Activated CD4-positive, CD25-positive, alpha-beta regulatory T cell (primary cell): Measurements from ENCODE around the gene USP49.
A peak's percentile ranks its signal among the peaks of the same experiment; 100 is the strongest.
"Not testable (repeated sequence)": the region's sequence is repeated elsewhere in the genome, so short reads cannot be mapped to it uniquely, and the experiment has no call there.

ENCODE experiments used
- DNase-seq, 4 experiments: peaks; one replicate each; lab custom pipeline; 2025; lab: John Stamatoyannopoulos, UW

Gene USP49

DNA sequence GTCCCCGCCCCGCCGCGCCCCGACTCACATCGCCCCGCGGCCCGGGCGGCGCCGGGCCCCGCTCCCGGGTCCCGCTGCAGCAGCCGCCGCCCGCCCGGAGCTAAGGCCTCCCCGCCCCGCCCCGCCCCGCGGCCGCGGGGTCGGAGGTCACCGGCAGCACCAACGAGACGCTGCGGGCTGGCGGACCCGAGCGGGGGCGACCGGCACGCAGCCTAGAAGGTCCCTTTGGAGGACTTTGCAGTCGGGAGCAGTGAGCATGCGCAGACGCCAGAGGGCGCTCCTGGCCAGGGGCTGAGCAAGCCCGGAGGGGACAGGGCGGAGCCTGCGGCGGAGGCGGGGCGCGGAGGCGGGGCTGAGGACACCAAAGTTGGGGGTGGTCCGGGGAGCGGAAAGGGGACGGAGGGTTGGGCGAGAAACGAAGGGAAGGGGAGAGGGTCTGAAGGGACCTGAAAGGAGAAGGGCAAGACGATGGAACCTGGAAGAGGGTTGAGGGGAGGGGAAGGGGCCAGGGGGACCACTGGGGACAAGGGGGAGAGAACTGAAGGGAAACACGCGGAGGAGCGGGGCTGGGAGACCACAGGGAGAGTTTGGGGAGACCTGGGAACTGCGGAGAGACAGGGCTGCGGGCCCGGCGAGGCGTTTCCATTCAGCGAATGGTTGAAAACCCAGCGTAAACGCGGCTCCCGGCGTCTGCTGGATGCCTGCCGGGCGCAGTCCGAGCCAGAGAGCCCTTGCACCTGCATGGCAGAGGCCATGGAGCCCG is 115.2 kb downstream of the USP49 start, which contains the start of gene FRS3:
Gene FRS3 (minus strand): TSS at position 113 of the 763 bp plus-strand sequence. CDS start 2,913 bp downstream, outside the sequence.
- DNase-seq: peak; percentile 98 to 99 (median 98)

DNA sequence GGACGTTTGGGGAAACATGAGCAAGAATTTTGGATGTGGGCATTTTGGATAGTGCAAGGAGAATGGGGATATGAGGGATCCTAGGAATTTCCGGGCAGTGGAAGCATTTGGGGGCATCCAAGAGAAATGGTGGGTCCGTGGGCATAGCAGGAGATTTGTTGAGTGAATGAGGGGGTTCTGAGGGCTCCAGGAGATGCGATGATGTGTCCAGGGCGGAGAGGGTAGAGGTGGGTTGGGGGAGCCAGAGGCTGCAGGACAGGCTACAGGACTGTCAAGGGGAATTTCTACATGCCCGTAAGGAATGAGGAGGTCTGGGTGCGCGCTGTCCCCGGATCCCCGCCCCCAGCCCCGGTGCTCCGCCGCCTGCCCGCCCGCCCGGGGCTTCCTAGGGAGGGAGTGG is 115.8 kb downstream of the USP49 start:
- DNase-seq: no peak

DNA sequence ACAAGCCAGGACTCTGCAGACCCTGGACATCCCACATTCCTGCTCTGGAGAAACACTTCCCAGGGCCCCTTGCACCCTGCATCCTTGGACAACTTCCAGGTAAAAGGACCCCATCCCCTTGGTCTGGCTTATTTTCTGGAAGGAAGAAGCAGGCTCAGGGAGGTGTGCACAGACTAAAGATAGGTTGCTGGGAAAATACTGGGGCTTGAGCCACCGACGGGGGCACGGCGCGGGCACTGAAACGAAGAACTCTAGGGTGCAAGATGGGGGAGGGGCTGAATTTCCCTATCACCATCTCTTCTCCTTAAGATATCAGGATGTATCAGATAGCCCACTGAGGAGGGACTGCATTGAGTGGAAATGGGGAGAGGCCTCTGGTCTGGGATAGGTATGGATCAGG is 116.3 kb downstream of the USP49 start:
- DNase-seq: no peak

DNA sequence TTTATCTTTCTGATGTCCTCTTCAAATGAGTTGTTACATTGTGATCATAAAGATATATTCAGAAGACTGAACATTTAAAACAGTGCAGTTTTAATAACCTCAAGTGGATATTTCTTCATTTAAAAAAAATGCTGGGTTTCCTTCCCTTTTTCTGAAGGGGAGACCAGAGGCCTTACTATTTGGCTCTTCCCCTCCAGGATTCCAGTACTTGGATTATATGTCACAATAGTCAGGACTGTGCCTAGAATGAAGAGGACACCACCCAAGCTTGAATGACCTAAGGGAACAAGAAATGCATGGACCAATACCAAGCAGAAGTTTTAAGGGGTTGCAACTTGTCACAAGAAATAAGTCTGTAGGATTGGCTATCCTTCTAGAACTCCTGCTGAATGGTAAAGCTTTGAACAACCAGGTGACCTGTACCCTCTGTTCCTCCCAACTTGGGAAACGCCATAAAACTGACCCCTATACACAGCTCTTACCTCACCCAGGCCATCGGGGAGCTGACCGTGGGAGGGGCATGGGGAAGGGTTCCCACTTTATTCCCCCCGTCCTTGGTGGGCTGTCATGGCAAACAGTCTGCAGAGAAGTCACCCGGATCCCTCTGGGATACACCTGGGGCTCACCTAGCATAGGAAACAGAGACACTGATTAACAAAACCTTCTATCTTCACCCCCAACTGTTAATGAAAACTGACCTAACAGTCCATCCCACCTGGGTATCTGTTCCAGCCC is 117.5 kb downstream of the USP49 start:
- DNase-seq: no peak

DNA sequence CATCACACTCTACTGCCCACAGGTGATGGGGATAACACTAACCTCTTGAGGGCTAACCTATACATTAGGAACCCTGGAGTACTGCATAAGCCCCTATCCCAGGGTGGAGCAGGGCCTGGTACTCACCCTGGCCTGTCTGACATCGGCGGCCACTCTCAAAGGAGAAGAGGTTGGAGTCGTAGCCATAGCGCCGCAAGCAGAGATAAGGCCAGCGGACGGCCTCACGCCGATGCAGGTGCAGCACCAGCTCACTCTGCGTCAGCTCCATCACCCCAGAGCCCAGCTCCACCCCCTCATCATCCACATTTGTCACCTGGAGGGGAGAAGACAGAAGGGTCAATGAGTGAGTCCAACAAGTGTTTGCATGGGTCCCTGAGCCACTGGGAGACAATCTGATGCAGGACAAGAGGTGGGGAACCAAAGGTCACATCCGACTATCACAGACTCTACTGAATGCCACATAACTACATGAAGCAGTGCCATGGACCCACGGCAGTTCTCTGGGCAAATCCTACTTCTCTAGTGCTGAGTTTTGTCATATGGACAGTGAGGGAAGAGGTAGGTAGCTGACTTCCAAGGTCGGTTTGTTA is 119.8 kb downstream of the USP49 start:
- DNase-seq: no peak

- DNase-seq: no peak
Measured at GRCh38 chr6:41774841-41775240, 120.3 kb downstream of the USP49 start.

DNA sequence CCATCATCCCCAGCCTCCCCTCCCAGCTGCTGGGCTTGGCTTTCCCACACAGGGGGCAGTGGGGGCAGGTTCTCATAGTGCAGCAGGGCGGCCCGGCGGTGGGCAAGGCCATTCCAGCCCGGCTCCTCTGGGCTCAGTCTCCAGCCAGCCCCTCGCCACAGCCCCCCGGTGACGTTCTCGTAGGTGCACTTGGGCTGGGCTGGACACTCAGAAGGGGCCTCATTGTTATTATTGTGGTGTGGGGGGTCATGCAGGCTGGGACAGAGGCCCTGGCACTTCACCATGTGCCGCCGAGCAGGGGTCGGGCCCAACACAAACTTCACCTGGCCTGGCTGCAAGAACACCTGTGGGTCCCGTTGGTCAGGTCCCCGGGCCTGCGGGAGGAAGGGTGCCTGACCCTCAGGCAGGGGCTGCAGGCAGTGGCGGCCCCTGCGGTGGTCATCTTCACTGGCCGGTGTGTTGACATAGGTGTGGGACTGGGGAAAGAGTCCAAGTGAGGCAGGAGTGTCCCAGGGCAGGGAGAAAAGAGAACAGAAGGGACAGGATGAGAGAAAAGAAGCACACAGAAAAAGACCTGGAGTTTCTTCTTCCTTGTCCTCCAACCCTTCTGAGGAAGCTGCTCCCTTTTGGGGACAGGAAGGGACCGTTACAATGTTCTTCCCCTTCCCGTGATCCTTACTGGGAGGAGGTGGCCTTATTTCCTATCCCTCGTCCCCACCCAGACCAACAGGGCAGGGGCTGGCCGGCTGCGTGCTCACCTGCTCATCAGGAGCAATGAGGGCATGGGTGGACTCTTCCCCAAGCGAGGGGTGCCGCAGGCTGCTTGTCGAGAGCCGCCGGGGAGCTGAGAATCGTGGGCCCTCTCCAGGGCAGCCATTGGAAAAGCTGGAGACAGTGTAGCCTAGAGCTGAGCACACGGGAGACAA is 123.9 kb downstream of the USP49 start:
- no peak for DNase-seq

DNA sequence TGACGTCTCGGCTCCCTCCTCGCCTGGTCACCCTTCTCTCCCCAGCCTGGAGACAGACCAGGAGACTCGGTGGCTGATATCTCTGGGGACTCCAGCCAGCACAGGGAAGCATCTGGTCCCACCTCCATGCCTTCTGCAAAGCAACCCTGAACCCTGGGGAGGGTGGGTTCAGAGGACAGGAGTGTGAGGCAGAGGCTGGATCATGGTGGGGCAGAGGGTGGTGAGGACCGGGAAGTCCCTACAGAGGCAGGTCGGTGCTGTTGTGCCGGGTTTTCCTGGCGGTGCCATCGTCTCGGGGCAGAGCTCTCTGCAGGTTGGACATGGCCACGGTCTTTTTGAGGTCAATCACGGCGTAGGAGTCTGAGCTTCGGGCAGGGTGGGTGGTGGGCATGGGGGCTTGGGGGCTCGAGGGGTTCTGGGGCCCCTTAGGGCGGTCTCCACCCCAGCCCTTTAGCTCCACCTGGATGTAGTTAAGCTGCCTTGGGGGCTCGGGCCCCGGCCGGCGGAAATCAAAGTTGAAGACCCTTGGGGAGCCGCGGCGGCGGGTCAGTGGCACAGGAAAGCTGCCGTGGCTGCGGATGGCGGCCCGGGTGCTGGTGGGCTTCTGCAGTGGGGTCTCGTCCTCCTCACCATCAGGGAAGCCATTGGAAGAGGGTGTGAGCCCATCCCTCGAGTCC is 124.7 kb downstream of the USP49 start:
- DNase-seq: no peak

- DNase-seq: no peak
Measured at GRCh38 chr6:41769376-41769775, 125.8 kb downstream of the USP49 start.

- no peak for DNase-seq
Measured at GRCh38 chr6:41768545-41769308, 126.4 kb downstream of the USP49 start.

GRCh38 chr6:41767112-41767833 is 127.9 kb downstream of the USP49 start:
- DNase-seq: no peak

DNA sequence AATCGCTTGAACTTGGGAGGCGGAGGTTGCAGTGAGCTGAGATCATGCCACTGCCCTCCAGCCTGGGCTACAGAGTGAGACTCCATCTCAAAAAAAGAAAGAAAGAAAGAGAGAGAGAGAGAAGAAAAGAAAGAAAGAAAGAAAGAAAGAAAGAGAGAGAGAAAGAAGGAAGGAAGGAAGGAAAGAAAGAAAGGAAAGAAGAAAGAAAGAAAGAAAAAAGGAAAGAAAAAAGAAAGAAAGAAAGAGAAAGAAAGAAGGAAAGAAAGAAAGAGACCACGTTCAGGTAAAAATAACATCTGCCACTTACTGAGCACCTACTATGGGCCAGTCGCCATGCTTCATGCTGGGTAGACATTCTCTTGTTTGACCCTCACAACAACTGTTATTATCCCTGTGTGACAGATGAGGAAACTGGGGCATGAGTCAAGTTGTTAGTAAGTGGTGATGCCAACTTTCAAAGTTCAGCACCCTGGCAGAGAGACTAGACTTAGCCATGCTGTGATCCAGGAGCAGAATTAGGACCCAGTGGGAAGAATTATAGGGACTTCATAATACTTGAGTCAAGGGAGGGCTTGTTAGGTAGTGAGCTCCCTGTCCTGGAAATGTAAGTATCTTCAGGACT is 129.0 kb downstream of the USP49 start:
- DNase-seq: not testable (repeated sequence)

- DNase-seq: no peak
Measured at GRCh38 chr6:41763470-41763869, 131.7 kb downstream of the USP49 start.

- DNase-seq: no peak
Measured at GRCh38 chr6:41759905-41760579, 135.1 kb downstream of the USP49 start.

GRCh38 chr6:41759106-41759904 is 135.9 kb downstream of the USP49 start:
- no peak for DNase-seq

GRCh38 chr6:41758641-41759035 is 136.5 kb downstream of the USP49 start:
- no peak for DNase-seq

DNA sequence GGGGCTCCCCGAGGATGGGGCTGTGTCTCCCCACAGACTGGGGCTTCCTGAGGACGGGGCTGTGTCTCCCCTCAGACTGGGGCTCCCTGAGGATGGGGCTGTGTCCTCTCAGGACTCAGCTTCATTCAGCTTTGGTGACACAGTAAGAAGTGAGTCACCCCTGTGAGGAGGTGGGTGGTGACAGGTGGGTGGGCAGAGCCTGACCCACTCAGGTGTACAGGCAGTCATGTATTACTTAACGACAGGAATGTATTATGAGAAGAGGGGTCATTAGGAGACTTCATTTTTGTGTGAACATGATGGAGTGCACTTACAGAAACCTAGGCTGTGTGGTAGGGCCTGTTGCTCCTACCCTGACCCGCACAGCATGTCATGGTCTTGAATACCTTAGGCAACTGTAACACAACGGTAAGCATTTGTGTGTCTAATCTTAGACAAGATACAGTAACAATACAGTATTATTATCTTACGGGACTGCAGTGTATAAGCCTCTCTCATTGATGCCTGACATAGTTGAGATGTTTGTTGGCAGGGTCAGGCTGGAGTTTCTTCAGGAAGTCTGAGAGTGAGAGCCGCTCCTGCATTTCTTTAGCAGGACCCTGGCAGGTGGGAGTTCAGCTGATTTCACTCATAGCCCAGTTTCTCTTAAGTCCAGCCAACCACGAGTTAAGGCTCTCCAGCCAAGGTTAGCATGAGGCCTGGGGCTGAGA is 137.1 kb downstream of the USP49 start:
- no peak for DNase-seq
